GM19455 (cell line): Measurements from ENCODE around the gene MAST4.

Experiments used
- ATAC-seq: cut with Tn5 transposase; IDR thresholded peaks from one replicate; pipeline ENCODE4 v1.9.1; 2021; ENCODE audit not compliant: unreplicated experiment

The MAST4 gene

GRCh38 chr5:66595756-66596635 lies at the start of gene MAST4:
Gene MAST4 (plus strand): TSS chr5:66596393. CDS start chr5:66596656, 263 bp downstream.
- ATAC-seq: peak; percentile 99

GRCh38 chr5:66546541-66546940 lies 49.7 kb upstream of the MAST4 start:
- no peak for ATAC-seq

DNA sequence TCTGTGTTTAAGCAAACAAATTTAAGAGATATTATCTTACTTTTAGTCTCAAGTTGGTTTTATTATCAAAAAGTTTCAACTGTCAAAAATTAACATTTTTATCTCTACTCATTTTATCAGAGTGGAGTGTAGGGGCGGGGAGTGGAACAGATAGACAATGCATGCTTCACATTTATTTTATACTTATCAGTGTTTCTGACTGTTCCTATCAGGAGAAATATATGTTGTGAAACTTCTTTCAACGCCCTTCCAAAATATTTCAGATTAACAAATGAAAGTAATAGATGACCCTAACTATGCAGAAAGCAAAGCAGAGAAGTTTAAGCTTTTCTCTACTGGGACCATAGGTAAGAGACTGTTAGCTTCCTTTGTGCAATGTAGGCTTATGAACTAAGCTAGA lies 44.9 kb upstream of the MAST4 start:
- no peak for ATAC-seq

DNA sequence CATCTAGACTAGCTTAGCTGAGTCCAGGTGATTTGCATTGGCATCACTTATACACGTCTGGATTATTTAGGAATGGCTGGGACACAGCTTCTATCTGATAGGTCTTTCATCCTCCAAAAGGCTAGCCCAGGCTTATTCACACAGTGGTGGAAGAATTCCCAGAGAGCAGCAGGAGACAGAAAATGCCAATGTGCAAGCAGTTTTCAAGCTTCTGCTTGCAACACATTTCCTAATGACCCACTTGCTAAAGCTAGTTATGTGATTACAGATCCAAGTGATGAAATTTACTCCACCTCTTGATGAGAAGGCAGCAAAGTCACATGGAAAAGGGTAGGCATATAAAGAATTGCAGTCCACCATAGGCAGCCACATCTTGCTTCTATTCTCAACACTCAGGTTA lies 44.2 kb upstream of the MAST4 start:
- ATAC-seq: no peak

DNA sequence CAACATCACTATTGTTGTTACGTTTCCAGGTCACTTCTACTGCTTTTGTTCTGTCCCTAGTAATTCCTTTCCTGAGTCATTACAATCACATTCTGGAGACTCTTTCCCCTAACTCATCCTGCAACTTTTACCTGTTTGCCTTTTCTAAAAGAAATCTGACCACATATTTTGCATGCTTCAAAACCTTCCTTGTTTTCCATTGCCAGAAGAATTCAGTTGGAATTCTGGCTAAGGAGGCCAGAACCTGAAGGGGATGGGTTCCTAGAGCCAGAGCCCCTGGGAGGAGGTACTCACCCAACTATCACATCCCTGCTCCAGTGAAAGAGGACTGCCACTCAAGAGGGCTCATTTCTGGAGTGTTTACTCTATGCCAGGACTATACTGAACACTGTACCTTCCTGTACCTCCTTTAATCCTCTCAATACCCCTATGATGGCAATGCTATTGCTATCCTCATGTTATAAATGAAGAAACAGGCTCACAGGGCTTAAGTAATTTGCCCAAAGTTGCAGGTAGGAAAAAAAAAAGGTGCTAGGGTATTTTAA lies 42.8 kb upstream of the MAST4 start:
- ATAC-seq: no peak

GRCh38 chr5:66553916-66554575 lies 42.1 kb upstream of the MAST4 start:
- peak; percentile 94 for ATAC-seq

DNA sequence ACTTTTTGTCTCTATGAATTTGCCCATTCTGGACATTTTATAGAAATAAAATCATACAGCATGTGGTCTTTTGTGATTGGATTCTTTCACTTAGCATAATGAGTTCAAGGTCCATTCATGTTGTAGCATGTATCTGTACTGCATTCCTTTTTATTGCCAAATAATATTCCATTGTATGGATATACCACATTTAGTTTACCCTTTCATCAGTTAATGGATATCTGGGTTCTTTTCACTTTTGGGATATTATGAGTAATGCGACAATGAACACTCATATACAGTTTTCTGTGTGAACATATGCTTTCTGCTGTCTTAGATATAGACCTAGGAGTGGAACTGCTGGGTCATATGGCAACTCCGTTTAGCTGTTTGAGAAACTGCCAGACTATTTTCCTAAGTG lies 41.3 kb upstream of the MAST4 start:
- no peak for ATAC-seq

DNA sequence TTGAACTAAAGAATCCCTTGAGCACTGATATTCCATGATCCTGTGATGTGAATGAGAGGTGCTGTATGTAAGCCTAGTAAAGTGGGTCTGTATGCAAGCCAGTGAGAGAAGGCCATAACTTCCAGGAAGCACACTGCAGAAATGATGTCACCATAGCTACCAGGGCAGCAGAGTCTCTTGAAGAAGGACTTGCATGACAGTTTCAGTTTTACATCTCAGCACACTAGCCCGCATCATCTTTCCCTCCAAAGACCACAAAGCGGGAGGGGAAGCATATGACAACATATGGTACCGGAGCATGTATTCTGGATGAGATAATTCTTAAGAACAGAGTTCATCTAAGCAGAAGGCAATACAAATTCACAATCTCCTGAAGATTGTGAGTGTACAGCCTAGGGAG lies 37.6 kb upstream of the MAST4 start:
- peak; percentile 46 for ATAC-seq

DNA sequence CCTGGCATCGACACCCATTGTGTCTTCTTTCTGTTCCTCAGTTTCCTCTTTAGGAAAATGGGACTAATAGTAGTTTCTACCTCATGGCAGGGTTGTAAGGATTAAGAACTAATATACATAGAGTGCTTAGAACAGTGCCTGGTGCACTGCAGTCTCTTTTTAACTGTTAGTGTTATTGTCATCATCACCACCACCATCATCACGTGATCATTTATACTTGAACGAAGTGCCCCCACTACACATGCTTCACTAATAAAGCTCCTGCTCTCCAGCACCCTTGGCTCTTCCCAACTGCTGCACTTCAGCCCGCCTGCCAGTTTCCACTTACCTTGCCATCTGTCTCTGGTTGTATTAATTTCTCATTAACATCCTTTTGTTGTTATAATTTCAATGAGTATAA lies 35.8 kb upstream of the MAST4 start:
- no peak for ATAC-seq

DNA sequence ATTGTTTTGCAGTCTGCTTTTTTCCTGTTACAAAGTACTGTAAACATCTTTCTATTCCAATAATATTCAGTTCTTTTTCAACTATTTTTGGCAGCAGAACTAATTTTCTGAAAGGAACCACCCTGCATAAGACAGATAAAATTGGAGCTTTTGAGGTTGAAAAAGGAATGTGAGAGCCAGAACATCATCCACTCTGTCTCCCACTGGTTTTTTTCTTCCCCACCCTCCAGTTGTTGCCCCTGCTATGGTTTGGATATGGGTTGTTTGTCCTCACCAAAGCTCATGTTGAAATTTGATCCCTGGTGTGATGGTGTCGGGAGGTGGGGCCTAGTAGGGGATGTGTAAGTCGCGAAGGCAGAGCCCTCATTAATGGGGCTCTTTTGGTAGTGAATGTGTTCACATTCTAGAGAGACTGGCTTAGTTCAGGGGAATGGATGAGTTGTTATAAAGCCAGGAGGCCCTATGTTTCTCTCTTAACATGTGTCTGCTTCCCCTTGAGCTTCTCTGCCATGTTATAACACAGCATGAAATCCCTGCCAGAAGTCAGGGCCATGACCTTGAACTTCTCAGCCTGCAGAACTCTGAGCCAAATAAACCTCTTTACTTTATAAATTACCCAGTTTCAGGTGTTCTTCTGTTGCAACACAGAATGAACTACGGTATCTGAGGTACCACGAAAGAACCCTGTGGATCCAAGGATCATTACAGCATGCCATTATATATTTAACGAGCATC lies 34.8 kb upstream of the MAST4 start:
- no peak for ATAC-seq

DNA sequence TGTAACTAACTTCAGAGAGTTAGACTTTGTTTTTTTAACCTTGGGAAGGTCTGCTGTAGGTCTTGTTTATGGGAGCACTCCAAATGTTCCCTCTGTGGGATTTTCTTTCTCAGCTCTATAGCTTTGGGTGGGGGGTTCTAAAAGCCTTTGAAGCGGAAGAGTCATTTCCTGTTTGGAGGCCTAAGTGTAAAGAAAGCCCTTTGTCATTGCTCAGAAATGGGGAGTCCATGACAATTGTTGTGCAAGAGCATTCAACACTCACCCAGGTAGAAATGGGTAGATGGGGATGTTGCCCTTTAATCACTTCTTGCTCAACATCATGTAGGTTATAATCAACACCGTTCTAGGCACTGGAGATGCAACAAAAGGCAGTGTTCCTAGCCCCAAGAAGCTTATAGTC lies 30.3 kb upstream of the MAST4 start:
- ATAC-seq: no peak

DNA sequence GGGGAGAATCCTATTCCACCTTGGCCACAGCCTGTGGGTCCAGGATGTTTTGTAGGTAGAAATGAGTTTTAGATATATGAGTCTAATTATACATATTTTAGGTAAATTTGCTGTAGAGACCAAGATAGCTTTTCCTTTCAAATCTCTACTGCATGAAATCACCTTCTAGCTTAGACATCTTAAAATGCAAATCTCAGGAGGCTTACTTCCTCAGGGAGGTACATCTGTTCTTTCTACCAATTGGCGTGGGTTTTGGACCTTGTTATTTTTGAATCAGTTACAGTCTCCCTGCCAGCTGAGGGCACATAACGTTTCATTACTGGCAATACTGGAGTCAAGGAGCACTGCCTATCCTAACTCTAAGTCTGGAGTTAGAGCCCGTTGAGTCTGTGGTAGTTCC lies 28.7 kb upstream of the MAST4 start:
- no peak for ATAC-seq

DNA sequence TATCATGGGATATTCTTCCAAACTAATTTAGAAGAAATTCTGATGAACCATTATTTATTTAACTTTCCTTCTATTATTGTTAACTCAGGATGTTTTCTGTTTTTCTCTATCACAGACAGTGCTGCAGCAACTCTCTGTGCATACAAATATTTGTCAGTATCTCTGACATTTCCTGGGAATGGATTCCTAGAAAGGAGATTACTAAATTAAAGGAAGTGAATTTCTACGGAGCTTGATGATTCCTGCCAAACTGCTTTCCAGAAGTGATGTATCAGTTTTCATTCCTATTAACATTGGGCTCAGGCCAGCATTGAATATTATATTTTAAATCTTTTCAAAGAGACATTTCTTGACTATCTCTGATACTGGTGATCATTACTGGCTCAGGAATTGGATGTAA lies 26.0 kb upstream of the MAST4 start:
- no peak for ATAC-seq

DNA sequence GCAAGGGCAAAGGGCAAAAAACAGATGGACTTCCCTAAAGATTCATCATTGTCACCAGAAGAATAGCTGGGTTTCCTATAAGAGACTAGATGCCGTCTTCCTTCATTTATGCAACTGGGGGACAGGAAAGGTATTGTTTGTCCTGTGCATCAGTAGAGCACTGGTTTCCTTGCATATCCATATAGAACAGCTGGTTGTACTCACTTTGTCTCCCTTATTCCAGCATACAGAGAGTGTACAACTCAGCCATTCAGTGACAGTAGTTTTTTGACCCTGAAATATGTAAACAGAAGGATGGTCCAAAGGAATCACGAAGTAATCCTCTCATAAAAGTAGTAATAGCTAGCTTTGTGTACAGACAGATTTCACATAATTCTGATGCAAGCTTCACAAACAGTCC lies 22.5 kb upstream of the MAST4 start:
- no peak for ATAC-seq

DNA sequence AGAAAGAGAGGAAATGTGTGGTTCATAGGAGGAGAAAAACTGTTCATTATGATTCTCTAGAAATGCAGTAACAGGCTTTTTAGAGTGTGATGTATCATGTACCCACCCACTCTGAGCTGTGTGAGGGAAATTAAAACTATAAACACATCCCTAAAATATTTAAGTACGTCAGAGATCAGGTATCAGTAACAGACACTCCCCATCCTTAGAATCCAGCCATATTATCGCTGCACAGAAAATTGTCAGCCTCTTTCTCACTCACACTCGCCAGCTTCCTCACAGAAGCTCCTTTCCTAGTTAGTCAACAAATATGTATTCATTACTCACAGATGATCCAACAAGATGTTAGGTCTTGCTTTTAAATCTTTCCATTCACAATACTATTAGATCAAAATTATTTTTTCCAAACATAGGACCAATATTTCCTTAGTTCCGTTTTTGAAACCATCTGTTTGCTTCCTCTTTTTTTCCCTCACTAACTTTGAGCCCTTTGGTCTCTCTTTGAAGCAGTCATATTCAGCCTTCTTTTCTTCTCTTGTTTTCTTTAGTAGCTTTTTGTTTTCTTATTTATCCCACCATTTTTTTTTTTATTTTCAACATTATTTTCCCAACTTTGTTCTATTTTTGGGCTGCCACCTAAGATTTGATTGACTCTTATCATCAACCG lies 13.6 kb upstream of the MAST4 start:
- ATAC-seq: no peak

DNA sequence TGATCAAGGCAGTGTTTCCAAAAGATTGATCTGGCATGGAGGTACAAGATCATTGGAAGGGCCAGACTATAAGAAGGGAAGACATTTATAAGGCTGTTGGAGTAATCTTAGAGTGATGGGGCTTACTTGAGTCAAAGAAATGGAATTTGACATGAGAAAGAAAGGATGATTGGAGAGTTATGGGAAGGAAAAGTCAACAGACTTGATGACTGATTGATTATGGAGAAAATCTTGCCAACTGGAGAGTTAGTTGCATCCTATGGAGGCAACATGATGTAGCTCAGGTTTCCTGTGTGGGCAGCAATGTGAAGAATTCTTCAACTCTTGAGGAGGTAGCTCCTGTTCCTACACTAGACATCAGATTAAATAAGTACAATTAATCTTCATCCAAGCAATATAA lies 10.9 kb upstream of the MAST4 start:
- no peak for ATAC-seq

DNA sequence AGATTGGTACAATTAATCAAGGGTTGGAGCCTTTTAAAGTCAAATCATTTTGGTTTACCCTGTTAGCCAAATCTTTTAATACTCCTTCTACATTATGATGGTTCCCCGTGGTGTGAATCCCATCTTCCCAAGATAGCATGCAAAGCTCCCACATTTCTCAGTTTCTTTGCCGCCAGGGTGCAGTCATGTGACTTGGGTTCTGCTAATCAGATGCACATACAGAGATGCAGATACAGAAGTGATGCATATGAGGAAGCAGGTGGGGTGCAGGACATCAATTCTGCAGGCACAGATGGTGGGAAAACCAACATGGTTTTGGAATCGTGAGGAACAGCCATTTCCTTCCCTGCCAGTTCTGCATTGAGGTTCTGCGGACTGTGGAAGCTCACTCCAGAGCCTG lies 8.4 kb upstream of the MAST4 start:
- ATAC-seq: no peak

DNA sequence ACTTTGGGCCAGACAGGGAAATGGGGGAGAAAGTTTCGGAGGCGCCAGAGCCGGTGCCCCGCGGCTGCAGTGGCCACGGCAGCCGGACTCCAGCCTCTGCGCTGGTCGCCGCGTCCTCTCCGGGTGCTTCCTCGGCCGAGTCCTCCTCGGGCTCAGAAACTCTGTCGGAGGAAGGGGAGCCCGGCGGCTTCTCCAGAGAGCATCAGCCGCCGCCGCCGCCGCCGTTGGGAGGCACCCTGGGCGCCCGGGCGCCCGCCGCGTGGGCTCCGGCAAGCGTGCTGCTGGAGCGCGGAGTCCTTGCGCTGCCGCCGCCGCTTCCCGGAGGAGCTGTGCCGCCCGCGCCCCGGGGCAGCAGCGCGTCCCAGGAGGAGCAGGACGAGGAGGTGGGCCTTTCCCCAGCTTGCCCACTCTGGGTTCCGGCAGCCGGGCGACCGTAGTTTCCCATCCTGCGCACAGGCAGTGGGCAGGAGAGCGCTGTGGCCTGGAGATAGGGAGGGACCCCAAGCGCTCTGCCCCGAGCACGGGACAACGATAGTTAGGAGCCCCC lies 516 bp downstream of the MAST4 start:
- peak; percentile 31 for ATAC-seq

DNA sequence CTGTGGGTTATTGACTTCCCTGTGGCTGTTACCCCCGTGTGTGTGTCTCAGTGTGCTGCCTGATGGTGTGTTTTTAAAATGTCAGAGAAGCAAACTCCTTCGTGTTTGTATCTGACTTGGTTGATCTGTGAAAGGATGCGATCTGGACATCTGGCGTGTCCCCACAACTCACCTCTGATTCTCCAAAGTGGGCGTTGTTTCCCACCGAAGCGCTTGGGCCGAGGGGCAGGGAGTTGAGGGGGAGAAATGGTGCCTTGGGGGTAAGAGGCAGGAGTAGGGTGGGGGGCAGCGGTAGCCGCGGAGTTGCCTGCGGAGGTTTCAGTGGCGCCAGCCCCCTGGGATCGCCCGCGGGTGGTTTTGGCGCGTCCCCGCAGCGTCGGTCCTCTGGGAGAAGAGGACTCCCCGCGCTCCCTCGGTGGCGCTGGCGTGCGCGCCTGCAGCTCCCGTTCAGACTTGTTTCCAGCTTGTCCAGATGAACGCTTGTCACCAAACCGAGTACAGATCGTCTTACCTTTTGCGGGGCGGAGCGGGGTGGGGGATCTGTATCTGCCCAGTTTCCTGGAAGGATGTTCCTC lies 1.1 kb downstream of the MAST4 start:
- ATAC-seq: no peak

DNA sequence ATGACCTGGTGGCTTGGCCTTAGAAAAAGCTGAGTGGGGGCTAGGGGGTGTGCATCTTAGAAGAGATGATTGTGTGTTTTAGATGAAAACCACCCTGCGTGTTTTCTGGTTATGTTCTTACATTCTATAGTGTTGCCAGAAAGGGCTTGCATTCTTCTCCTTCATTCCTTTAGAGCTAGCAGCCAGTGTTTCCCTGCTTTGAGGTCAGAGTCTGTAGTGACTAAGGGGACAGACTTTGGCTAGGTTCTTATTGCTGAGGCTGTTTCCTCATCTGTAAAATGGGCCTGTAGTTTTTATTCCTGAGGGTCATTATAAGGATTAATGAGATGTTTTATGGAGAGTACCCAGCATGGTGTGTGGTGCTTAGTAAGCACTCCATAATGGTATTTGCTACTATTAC lies 6.4 kb downstream of the MAST4 start:
- ATAC-seq: no peak
